AG10803 (cell line): Measurements from ENCODE around the gene NELL1.

Experiments
- DNase-seq: peaks from one replicate; pipeline ENCODE4 v3.0.0; 2010; ENCODE audit warnings: low read depth
- H3K4me3 ChIP-seq: 2 replicates; pipeline ENCODE4 v1.5.1; 2011; ENCODE audit warnings: mild to moderate bottlenecking, low read length, control low read depth
- CTCF ChIP-seq: conservative IDR thresholded peaks from 2 replicates; pipeline ENCODE4 v1.5.1; 2011; ENCODE audit warnings: mild to moderate bottlenecking, low read length, control low read depth, inconsistent platforms

Gene NELL1

GRCh38 chr11:20966489-20966888 is 297.1 kb downstream of the NELL1 start:
- no peak for DNase-seq
- no peak for TF ChIP-seq CTCF
- no peak overlapping the region for H3K4me3 ChIP-seq

GRCh38 chr11:20973940-20974559 is 304.7 kb downstream of the NELL1 start:
- DNase-seq = no peak
- H3K4me3 ChIP-seq = no peak overlapping the region
- no peak for TF ChIP-seq CTCF

- no peak for TF ChIP-seq CTCF
- H3K4me3 ChIP-seq = no peak overlapping the region
- no peak for DNase-seq
These were observed 311.4 kb downstream of the NELL1 start for GRCh38 chr11:20980736-20981135.

GRCh38 chr11:20990447-20990846 is 321.1 kb downstream of the NELL1 start:
- TF ChIP-seq CTCF = no peak
- no peak overlapping the region for H3K4me3 ChIP-seq
- DNase-seq = no peak

- H3K4me3 ChIP-seq = no peak overlapping the region
- no peak for TF ChIP-seq CTCF
- DNase-seq = no peak
These were observed 322.1 kb downstream of the NELL1 start for GRCh38 chr11:20991471-20991870.

GRCh38 chr11:21007297-21007696 is 337.9 kb downstream of the NELL1 start:
- DNase-seq = no peak
- no peak overlapping the region for H3K4me3 ChIP-seq
- no peak for TF ChIP-seq CTCF

- DNase-seq = no peak
- no peak overlapping the region for H3K4me3 ChIP-seq
- TF ChIP-seq CTCF = no peak
These were observed 348.9 kb downstream of the NELL1 start for GRCh38 chr11:21018248-21018647.
